Right lobe of liver (tissue), 4 donors: ENCODE data around the gene SLC13A1.

Experiments used
- POLR2A ChIP-seq: fragments of 450-650 bp; IDR thresholded peaks from one replicate; pipeline ENCODE4 v1.6.1; 2017; ENCODE audit warnings: antibody characterized with exemption, mild to moderate bottlenecking
- TF ChIP-seq, protein P1 (sequence below), 4 donors: fragments of 200-600 bp in 3 of 4; fragments of 450-650 bp in 1 of 4; IDR thresholded peaks; one replicate each; pipeline versions ENCODE4 v1.5.1 to v1.8.0; 2016 to 2022; ENCODE audit warnings: antibody characterized with exemption in 4 of 4, mild to moderate bottlenecking in 2 of 4
- donor health status: DM: no; HTN: no; CAD: no.
- donor health status: DM: no; HTN: no; CAD: no.
- donor health status: DM: no; HTN: yes; CAD: no.

GRCh38 chr7:123230147-123230546 is 30.4 kb upstream of the SLC13A1 start:
- TF ChIP-seq, protein P1, sequence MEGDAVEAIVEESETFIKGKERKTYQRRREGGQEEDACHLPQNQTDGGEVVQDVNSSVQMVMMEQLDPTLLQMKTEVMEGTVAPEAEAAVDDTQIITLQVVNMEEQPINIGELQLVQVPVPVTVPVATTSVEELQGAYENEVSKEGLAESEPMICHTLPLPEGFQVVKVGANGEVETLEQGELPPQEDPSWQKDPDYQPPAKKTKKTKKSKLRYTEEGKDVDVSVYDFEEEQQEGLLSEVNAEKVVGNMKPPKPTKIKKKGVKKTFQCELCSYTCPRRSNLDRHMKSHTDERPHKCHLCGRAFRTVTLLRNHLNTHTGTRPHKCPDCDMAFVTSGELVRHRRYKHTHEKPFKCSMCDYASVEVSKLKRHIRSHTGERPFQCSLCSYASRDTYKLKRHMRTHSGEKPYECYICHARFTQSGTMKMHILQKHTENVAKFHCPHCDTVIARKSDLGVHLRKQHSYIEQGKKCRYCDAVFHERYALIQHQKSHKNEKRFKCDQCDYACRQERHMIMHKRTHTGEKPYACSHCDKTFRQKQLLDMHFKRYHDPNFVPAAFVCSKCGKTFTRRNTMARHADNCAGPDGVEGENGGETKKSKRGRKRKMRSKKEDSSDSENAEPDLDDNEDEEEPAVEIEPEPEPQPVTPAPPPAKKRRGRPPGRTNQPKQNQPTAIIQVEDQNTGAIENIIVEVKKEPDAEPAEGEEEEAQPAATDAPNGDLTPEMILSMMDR (IDR thresholded peaks at IDR 0.05) = no peak
- no peak for TF ChIP-seq POLR2A
